GM12892 (cell line): ENCODE data around the gene ASAP3.

ENCODE experiments used
- POLR2A ChIP-seq: IDR thresholded peaks from 2 replicates; pipeline ENCODE4 v1.6.1; 2011; ENCODE audit warnings: low read depth, low read length, control low read depth
- POLR2AphosphoS5 ChIP-seq: IDR thresholded peaks from 2 replicates; pipeline ENCODE4 v1.6.1; 2011; ENCODE audit warnings: low read depth, low read length, control low read depth
- TAF1 ChIP-seq: IDR thresholded peaks from 2 replicates; pipeline ENCODE4 v1.6.1; 2011; ENCODE audit warnings: low read depth, mild to moderate bottlenecking, control low read depth, low read length, borderline replicate concordance

GRCh38 chr1:23481904-23482303 lies 2.1 kb downstream of the ASAP3 start:
- TF ChIP-seq POLR2AphosphoS5 (no peak), POLR2A (no peak), TAF1 (no peak)
